Keratinocyte (primary cell): ENCODE data around the gene TBC1D19. TPM values are rescaled to one million over a fixed set of nuclear protein-coding genes. Genes with fewer than 3 reads are reported as not detected.

Experiments used
- DNase-seq: peaks from one replicate; pipeline ENCODE4 v3.0.0-alpha.2; 2011; ENCODE audit warnings: low read depth, missing footprints, low spot score
- FAIRE-seq: peaks from 2 replicates; lab custom pipeline; 2011; peaks lifted over from hg19 to GRCh38; lab: Jason Lieb, UNC
- H2AFZ ChIP-seq: 2 replicates; pipeline ENCODE4 v1.6.0; 2012; ENCODE audit warnings: low read length, control low read depth, inconsistent platforms; ENCODE audit not compliant: control insufficient read depth
- H3K27ac ChIP-seq: 2 replicates; pipeline ENCODE4 v1.5.1; 2011; ENCODE audit warnings: low read length; ENCODE audit not compliant: control insufficient read depth, insufficient read depth
- H3K27me3 ChIP-seq: 3 replicates; pipeline ENCODE4 v1.6.0; 2011; ENCODE audit warnings: low read length; ENCODE audit not compliant: control insufficient read depth, insufficient read depth; ENCODE audit errors: extremely low read depth
- H3K36me3 ChIP-seq, 2 experiments: 2 replicates in 1 of 2; 3 replicates in 1 of 2; pipeline ENCODE4 v1.5.1; 2011; ENCODE audit warnings: low read length in 2 of 2, mild to moderate bottlenecking in 1 of 2; ENCODE audit not compliant: control insufficient read depth in 2 of 2, insufficient read depth in 2 of 2; ENCODE audit errors: extremely low read depth in 1 of 2
- H3K4me1 ChIP-seq: 3 replicates; pipeline ENCODE4 v1.5.1; 2011; ENCODE audit warnings: low read length; ENCODE audit not compliant: control insufficient read depth, insufficient read depth; ENCODE audit errors: extremely low read depth
- H3K4me2 ChIP-seq: 3 replicates; pipeline ENCODE4 v1.6.0; 2011; ENCODE audit warnings: low read depth, low read length; ENCODE audit not compliant: control insufficient read depth, insufficient read depth; ENCODE audit errors: extremely low read depth
- H3K4me3 ChIP-seq, 3 experiments: fragments of 200-600 bp in 1 of 3; sonication (generic) in 1 of 3; 2 replicates in 2 of 3; 3 replicates in 1 of 3; pipeline ENCODE4 v1.5.1; 2011 to 2016; ENCODE audit warnings: low read length in 3 of 3, mild to moderate bottlenecking in 3 of 3, control low read depth in 2 of 3, inconsistent platforms in 1 of 3, low read depth in 1 of 3, mixed read lengths in 1 of 3, mixed run types in 1 of 3, moderate library complexity in 1 of 3; ENCODE audit not compliant: control insufficient read depth in 2 of 3, insufficient read depth in 2 of 3; ENCODE audit errors: extremely low read depth in 1 of 3
- H3K79me2 ChIP-seq: 2 replicates; pipeline ENCODE4 v1.6.0; 2012; ENCODE audit warnings: low read length; ENCODE audit not compliant: control insufficient read depth, insufficient read depth
- H3K9ac ChIP-seq: 3 replicates; pipeline ENCODE4 v1.6.0; 2011; ENCODE audit warnings: low read length; ENCODE audit not compliant: control insufficient read depth, insufficient read depth; ENCODE audit errors: extremely low read depth
- H3K9me1 ChIP-seq: 3 replicates; pipeline ENCODE4 v1.6.0; 2011; ENCODE audit warnings: low read length; ENCODE audit not compliant: control insufficient read depth, insufficient read depth; ENCODE audit errors: extremely low read depth
- H3K9me3 ChIP-seq: 2 replicates; pipeline ENCODE4 v1.5.1; 2012; ENCODE audit warnings: low read depth, low read length; ENCODE audit not compliant: control insufficient read depth
- H4K20me1 ChIP-seq: 3 replicates; pipeline ENCODE4 v1.6.0; 2011; ENCODE audit warnings: low read length; ENCODE audit not compliant: control insufficient read depth, insufficient read depth; ENCODE audit errors: extremely low read depth
- EZH2 ChIP-seq: IDR thresholded peaks from one replicate; pipeline ENCODE4 v1.6.1; 2012; ENCODE audit warnings: inconsistent platforms, mild to moderate bottlenecking, low read length, moderate library complexity
- dilution Hi-C: fragments of 300-500 bp; cut with MboI; formaldehyde crosslinking; loops from one replicate; pipeline ENCODE4 v1.7.0; 2020; ENCODE audit warnings: low sequenced_read_pairs; ENCODE audit not compliant: extremely low pct_ligation_motif_present
- polyA plus RNA-seq, 5 experiments: library from polyadenylated mRNA; depleted of rRNA in 3 of 5; stranded (reverse) in 3 of 5; stranded (forward) in 1 of 5; unstranded in 1 of 5; fragments of >200 nt; gene quantifications; 1 replicate in 1 of 5; 2 replicates in 3 of 5; 3 replicates in 1 of 5; pipeline versions ENCODE4 v1.2.1 to v1.2.3, GENCODE V29; 2011 to 2012; ENCODE audit warnings: missing spikeins in 2 of 5, low read depth in 1 of 5, low replicate concordance in 1 of 5
- TF ChIP-seq, protein P1 (sequence below), 3 experiments: IDR thresholded peaks in 1 of 3; conservative IDR thresholded peaks in 1 of 3; optimal IDR thresholded peaks in 1 of 3; 2 replicates in 2 of 3; 3 replicates in 1 of 3; pipeline versions ENCODE3 to v1.5.1; 2011; ENCODE audit warnings: low read length in 3 of 3, mild to moderate bottlenecking in 3 of 3, moderate library complexity in 2 of 3, control low read depth in 1 of 3, inconsistent platforms in 1 of 3; ENCODE audit not compliant: insufficient read depth in 2 of 3; ENCODE audit errors: extremely low read depth in 1 of 3

The TBC1D19 gene
- polyA plus RNA-seq, 1 donor (not counting 4 experiments of a cell fraction or from before 2014, with no cell fraction given) = 11.3 TPM

DNA sequence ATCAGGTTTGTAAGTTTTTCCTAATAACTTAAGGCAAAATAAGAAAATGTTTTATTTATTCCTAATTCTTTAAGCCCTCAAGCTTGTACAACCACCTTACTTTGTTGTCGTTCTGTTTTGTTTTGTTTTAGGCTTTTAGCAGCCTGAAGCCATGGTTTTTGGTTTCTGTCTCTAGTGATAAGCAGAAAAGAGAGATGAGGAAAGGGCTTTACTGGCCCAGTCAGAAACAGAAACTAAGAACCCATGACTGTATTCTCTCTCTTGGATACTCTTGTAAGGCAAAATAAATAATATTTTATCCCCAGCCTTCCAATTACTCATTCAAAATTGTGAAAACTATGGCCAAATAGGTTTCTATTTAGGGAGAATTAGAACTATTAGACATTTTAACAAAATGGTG is 29.4 kb downstream of the TBC1D19 start:
- no peak for FAIRE-seq
- H3K4me3 ChIP-seq = no peak overlapping the region
- no peaks in the 10 kb centered on the region for H4K20me1 ChIP-seq
- no peak overlapping the region for H3K27ac ChIP-seq
- peaks cover 3% of the 10 kb centered on the region for H3K79me2 ChIP-seq
- H3K36me3 ChIP-seq = no peaks in the 10 kb centered on the region
- H3K4me1 ChIP-seq = no peaks in the 10 kb centered on the region
- no peak for TF ChIP-seq EZH2
- TF ChIP-seq, protein P1, sequence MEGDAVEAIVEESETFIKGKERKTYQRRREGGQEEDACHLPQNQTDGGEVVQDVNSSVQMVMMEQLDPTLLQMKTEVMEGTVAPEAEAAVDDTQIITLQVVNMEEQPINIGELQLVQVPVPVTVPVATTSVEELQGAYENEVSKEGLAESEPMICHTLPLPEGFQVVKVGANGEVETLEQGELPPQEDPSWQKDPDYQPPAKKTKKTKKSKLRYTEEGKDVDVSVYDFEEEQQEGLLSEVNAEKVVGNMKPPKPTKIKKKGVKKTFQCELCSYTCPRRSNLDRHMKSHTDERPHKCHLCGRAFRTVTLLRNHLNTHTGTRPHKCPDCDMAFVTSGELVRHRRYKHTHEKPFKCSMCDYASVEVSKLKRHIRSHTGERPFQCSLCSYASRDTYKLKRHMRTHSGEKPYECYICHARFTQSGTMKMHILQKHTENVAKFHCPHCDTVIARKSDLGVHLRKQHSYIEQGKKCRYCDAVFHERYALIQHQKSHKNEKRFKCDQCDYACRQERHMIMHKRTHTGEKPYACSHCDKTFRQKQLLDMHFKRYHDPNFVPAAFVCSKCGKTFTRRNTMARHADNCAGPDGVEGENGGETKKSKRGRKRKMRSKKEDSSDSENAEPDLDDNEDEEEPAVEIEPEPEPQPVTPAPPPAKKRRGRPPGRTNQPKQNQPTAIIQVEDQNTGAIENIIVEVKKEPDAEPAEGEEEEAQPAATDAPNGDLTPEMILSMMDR (optimal IDR thresholded peaks at IDR 0.05 in 1 of 3, IDR thresholded peaks at IDR 0.05 in 1 of 3, conservative IDR thresholded peaks at IDR 0.05 in 1 of 3; ENCODE audit: extremely low read depth in 1 of 3, insufficient read depth in 2 of 3, low read length in 3 of 3) = no peak
- H3K9me3 ChIP-seq = no peaks in the 10 kb centered on the region
- H3K27me3 ChIP-seq = no peaks in the 10 kb centered on the region
- H3K9me1 ChIP-seq = no peaks in the 10 kb centered on the region
- H3K9ac ChIP-seq = no peak overlapping the region
- dilution Hi-C loops = no loop called here
- DNase-seq = no peak
- no peak overlapping the region for H2AFZ ChIP-seq
- no peak overlapping the region for H3K4me2 ChIP-seq

GRCh38 chr4:26613735-26614134 is 29.9 kb downstream of the TBC1D19 start:
- H3K4me3 ChIP-seq = no peak overlapping the region
- dilution Hi-C loops = no loop called here

More at GRCh38 chr4:26613735-26614134, 29.9 kb downstream of the TBC1D19 start:
- no peaks in the 10 kb centered on the region for H3K9me3 ChIP-seq
- no peaks in the 10 kb centered on the region for H3K27me3 ChIP-seq
- H3K79me2 ChIP-seq = peaks cover 3% of the 10 kb centered on the region
- no peak for TF ChIP-seq EZH2
- TF ChIP-seq, protein P1 (optimal IDR thresholded peaks at IDR 0.05 in 1 of 3, IDR thresholded peaks at IDR 0.05 in 1 of 3, conservative IDR thresholded peaks at IDR 0.05 in 1 of 3; ENCODE audit: extremely low read depth in 1 of 3, insufficient read depth in 2 of 3, low read length in 3 of 3) = no peak
- H3K27ac ChIP-seq = no peak overlapping the region
- no peak overlapping the region for H2AFZ ChIP-seq
- DNase-seq (no peak), FAIRE-seq (no peak)
- no peaks in the 10 kb centered on the region for H3K4me1 ChIP-seq
- no peaks in the 10 kb centered on the region for H3K9me1 ChIP-seq
- no peaks in the 10 kb centered on the region for H4K20me1 ChIP-seq
- no peaks in the 10 kb centered on the region for H3K36me3 ChIP-seq
- H3K4me2 ChIP-seq = no peak overlapping the region
- H3K9ac ChIP-seq = no peak overlapping the region
